Coronary artery (tissue), 2 donors: ENCODE results near the gene PRPSAP1.
A peak's percentile ranks its signal among the peaks of the same experiment; 100 is the strongest.
"Not testable (repeated sequence)": the region's sequence is repeated elsewhere in the genome, so short reads cannot be mapped to it uniquely, and the experiment has no call there.

ENCODE experiments used
- DNase-seq: peaks from one replicate; pipeline ENCODE4 v3.0.0-alpha.2; 2017; ENCODE audit warnings: low spot score
- H3K27ac ChIP-seq, 2 donors: fragments of 200-600 bp; sonication (generic); one replicate each; pipeline ENCODE4 v1.5.1; 2016 to 2019
- H3K4me3 ChIP-seq: fragments of 200-600 bp; sonication (generic); 2 replicates; pipeline ENCODE4 v1.5.1; 2016; ENCODE audit warnings: mild to moderate bottlenecking, moderate library complexity
- TF ChIP-seq, protein P1 (sequence below): fragments of 200-600 bp; sonication (generic); IDR thresholded peaks from one replicate; pipeline ENCODE4 v1.5.1; 2019; ENCODE audit warnings: antibody characterized with exemption

Gene PRPSAP1

GRCh38 chr17:76268015-76268749 lies 85.5 kb downstream of the PRPSAP1 start:
- DNase-seq: peak; percentile 86
- TF ChIP-seq, protein P1, sequence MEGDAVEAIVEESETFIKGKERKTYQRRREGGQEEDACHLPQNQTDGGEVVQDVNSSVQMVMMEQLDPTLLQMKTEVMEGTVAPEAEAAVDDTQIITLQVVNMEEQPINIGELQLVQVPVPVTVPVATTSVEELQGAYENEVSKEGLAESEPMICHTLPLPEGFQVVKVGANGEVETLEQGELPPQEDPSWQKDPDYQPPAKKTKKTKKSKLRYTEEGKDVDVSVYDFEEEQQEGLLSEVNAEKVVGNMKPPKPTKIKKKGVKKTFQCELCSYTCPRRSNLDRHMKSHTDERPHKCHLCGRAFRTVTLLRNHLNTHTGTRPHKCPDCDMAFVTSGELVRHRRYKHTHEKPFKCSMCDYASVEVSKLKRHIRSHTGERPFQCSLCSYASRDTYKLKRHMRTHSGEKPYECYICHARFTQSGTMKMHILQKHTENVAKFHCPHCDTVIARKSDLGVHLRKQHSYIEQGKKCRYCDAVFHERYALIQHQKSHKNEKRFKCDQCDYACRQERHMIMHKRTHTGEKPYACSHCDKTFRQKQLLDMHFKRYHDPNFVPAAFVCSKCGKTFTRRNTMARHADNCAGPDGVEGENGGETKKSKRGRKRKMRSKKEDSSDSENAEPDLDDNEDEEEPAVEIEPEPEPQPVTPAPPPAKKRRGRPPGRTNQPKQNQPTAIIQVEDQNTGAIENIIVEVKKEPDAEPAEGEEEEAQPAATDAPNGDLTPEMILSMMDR: no peak
- H3K4me3 ChIP-seq: peak overlapping the region; percentile 57
- H3K27ac ChIP-seq: peak overlapping the region; percentile 46 to 78

DNA sequence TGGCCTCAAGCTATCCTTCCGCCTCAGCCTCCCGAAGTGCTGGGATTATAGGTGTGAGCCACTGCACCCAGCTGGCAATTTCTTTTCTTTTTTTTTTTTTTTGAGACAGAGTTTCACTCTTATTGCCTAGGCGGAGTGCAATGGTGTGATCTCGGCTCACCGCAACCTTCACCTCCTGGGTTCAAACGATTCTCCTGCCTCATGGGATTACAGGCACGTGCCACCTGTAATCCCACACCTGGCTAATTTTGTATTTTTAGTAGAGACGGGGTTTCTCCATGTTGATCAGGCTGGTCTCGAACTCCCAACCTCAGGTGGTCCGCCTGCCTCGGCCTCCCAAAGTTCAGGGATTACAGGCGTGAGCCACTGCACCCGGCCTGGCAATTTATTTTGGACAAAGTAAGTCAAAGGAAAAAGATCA lies 86.1 kb downstream of the PRPSAP1 start:
- not testable (repeated sequence) for DNase-seq
- peak overlapping the region; percentile 57 for H3K4me3 ChIP-seq
- peak overlapping the region; percentile 46 to 78 for H3K27ac ChIP-seq

DNA sequence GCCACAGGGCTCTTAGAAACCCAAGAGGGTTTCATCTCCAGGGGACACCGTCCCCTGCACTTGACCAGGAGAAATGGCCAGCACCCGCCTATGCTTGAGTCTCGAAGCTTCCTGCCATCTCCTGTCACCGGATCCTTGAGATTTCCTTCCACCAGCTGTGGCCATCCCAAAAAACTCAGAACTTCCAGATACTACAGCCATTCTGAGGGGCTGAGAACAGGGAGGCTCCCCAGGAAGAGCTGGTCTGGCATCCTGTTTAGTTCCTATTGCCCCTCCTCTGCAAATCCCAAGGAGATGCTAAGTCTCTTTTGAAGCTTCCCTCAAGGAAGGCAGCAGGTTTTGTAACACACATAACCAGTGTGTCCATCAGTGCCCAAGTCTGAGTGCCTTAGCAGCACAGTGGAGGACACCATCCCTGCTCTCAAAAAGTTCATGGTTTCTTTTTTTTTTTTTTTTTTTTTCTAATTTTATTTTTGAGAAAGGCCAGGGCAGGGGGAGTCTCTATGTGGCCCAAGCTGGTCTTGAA lies 86.6 kb downstream of the PRPSAP1 start:
- DNase-seq: no peak
- Histone ChIP-seq H3K27ac (peak overlapping the region; percentile 89 to 97), H3K4me3 (peak overlapping the region; percentile 90)
- TF ChIP-seq, protein P1: no peak

DNA sequence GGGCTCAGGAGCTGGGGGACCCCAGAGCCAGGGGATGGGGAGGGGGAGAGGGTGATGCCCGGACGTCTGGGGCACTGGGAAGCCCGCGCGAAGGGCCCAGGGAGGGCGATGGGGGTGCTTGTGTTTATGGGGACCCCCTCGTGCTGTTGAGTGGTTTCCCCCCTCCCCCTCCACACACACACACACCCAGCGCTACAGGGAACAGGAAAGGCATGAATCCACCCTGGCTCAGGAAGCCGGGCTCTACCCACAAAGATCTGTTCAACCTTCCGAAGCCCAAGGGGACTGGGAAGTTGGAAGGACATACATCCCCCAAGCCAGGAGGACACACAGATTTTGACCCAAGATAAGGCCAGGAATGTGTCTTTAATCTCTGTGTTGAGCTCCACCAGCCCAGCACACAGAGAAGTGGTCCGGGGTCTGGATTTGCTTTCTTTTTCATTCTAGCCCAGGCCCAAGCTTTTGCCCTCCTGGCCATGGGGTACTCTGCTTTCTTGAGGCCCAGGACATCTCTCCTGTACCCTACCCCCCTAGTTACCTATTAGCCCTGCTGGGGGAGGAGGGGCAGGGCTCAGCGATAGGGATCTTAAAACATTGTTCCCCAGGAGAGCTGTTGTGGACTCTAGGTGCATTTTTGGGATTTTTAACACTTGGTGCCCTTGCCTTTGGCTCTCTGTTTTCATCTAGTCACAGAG lies 87.3 kb downstream of the PRPSAP1 start:
- peak overlapping the region; percentile 89 to 97 for H3K27ac ChIP-seq
- TF ChIP-seq, protein P1: no peak
- no peak for DNase-seq

DNA sequence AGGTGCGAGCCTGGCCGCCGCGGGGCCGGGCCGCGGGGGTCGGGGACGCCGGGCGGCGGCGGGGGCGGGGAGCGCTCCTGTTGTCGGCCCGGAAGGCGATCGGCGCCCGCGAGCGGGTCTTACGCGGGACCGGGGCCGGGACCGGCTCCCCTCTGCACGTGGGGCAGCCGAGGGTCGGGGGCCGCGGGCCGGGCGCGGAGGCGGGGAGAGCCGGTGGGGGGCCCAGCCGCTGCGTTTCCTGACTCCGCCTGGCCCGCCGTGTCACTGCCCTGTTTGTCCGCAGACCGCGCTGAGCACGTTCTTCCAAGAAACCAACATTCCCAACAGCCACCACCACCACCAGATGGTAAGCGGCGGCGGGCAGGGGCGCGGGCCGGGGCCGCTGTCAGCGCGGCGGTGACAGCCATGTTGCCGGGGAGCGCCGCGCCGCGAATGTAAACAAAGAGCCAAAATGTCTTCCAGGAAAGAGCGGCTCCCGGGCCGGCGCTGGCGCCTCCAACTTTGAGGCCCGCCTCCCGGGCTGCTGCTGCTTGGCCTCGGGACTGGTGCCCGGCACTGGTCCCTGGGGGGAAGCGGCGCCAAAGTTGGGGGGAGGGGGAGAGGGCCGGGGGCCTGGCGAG lies 88.0 kb downstream of the PRPSAP1 start:
- TF ChIP-seq, protein P1: no peak
- Histone ChIP-seq H3K4me3 (peak overlapping the region; percentile 90), H3K27ac (peak overlapping the region; percentile 89 to 97)
- peak; percentile 86 for DNase-seq

More for the DNA sequence above, 87.3 kb downstream of the PRPSAP1 start:
- H3K4me3 ChIP-seq: peak overlapping the region; percentile 90

GRCh38 chr17:76264755-76265623 lies 88.7 kb downstream of the PRPSAP1 start, which contains the start of gene UBALD2:
Gene UBALD2 (plus strand): TSS chr17:76265348. CDS start chr17:76265506, 158 bp downstream.
- Histone ChIP-seq H3K4me3 (peak within 1 kb of the TSS; percentile 90), H3K27ac (peak within 1 kb of the TSS; percentile 89 to 97)
- TF ChIP-seq, protein P1: no peak
- DNase-seq: peak; percentile 100
